T-cell (primary cell): ENCODE measurements around the gene PHYHIPL. TPM values are rescaled to one million over a fixed set of nuclear protein-coding genes. Genes with fewer than 3 reads are reported as not detected.

Experiments used
- ATAC-seq, 4 experiments: fragments of 200-7000 bp in 3 of 4; fragments of 150-1000 bp in 1 of 4; cut with Tn5 transposase; replicated peaks in 1 of 4; 1 replicate in 3 of 4; 2 replicates in 1 of 4; pipeline ENCODE4 v1.10.0; 2021; ENCODE audit warnings: moderate library complexity in 3 of 4, mild to moderate bottlenecking in 2 of 4, moderate number of reproducible peaks in 1 of 4
- CTCF ChIA-PET, 2 donors: fragments of 300-600 bp; sonication (Branson Sonifier 250); formaldehyde crosslinking; loops; one replicate each; lab custom pipeline; 2022; ENCODE audit warnings: antibody characterized with exemption in 2 of 2; lab: Charles Lee
- POLR2A ChIA-PET, 2 donors: fragments of 300-600 bp; sonication (Branson Sonifier 250); formaldehyde crosslinking; loops; one replicate each; lab custom pipeline; 2022; ENCODE audit warnings: antibody characterized with exemption in 2 of 2; lab: Charles Lee
- DNase-seq, 35 experiments: peaks; one replicate each; pipeline versions ENCODE4 v3.0.0 to v3.0.0-alpha.2; 2013 to 2023
- H3K27ac ChIP-seq: one replicate; pipeline ENCODE4 v1.5.1; 2013; ENCODE audit warnings: low read length
- H3K27me3 ChIP-seq, 2 experiments: replicated peaks in 1 of 2; 1 replicate in 1 of 2; 2 replicates in 1 of 2; pipeline versions ENCODE4 v1.6.1 to v1.7.0; 2013; ENCODE audit warnings: low read length in 1 of 2, mixed read lengths in 1 of 2; ENCODE audit not compliant: control insufficient read depth in 2 of 2, insufficient read depth in 2 of 2; ENCODE audit errors: extremely low read depth in 1 of 2
- H3K36me3 ChIP-seq, 2 donors: 1 replicate in 1 of 2; 2 replicates in 1 of 2; pipeline versions ENCODE4 v1.6.1 to v1.7.0; 2013; ENCODE audit warnings: low read length in 1 of 2; ENCODE audit not compliant: control insufficient read depth in 2 of 2, insufficient read depth in 1 of 2; ENCODE audit errors: extremely low read depth in 1 of 2
- H3K4me1 ChIP-seq, 2 experiments: 1 replicate in 1 of 2; 2 replicates in 1 of 2; pipeline versions ENCODE4 v1.6.1 to v1.7.0; 2013; ENCODE audit warnings: low read length in 2 of 2, mixed read lengths in 1 of 2; ENCODE audit not compliant: insufficient read depth in 2 of 2, control insufficient read depth in 1 of 2; ENCODE audit errors: extremely low read depth in 1 of 2
- H3K4me3 ChIP-seq, 2 donors: 1 replicate in 1 of 2; 2 replicates in 1 of 2; pipeline versions ENCODE4 v1.5.1 to v1.7.0; 2013; ENCODE audit warnings: mild to moderate bottlenecking in 2 of 2, low read length in 1 of 2, moderate library complexity in 1 of 2; ENCODE audit not compliant: control insufficient read depth in 1 of 2; ENCODE audit errors: extremely low read depth in 1 of 2
- H3K9me3 ChIP-seq: 2 replicates; pipeline ENCODE4 v1.7.0; 2013
- H3K27ac Mint-ChIP-seq, 2 donors: one replicate each; pipeline ENCODE4 v1.8.0; 2020 to 2021; ENCODE audit warnings: mild to moderate bottlenecking in 2 of 2, mixed read lengths in 2 of 2
- H3K27me3 Mint-ChIP-seq, 2 donors: one replicate each; pipeline ENCODE4 v1.8.0; 2021 to 2022; ENCODE audit warnings: mixed read lengths in 2 of 2
- H3K36me3 Mint-ChIP-seq: one replicate; pipeline ENCODE4 v1.8.0; 2021; ENCODE audit warnings: mixed read lengths
- H3K4me1 Mint-ChIP-seq, 3 donors: one replicate each; pipeline ENCODE4 v1.8.0; 2020 to 2022; ENCODE audit warnings: mixed read lengths in 3 of 3, mild to moderate bottlenecking in 1 of 3
- H3K4me3 Mint-ChIP-seq, 3 donors: one replicate each; pipeline ENCODE4 v1.8.0; 2020 to 2022; ENCODE audit warnings: mild to moderate bottlenecking in 3 of 3, mixed read lengths in 3 of 3, moderate library complexity in 3 of 3
- H3K9me3 Mint-ChIP-seq, 3 donors: one replicate each; pipeline ENCODE4 v1.8.0; 2020 to 2022; ENCODE audit warnings: mixed read lengths in 3 of 3
- WGBS: methylation state at CpG from one replicate; pipeline ENCODE4 v1.1.5; 2013; ENCODE audit warnings: missing lambda C conversion rate; ENCODE audit not compliant: insufficient coverage; 5-methylcytosine and 5-hydroxymethylcytosine counted together
- total RNA-seq, 35 experiments: library from RNA in 6 of 35; stranded (reverse) in 6 of 35; fragments of 120-200 nt in 1 of 35; gene quantifications; one replicate each; pipeline versions ENCODE4 v1.2.1 to v1.2.4 and lab custom pipeline; 2013 to 2026

Gene PHYHIPL
- total RNA-seq, 5 donors from 2014 or later (not counting 1 experiment from before 2014, with no cell fraction given), result not detected

DNA sequence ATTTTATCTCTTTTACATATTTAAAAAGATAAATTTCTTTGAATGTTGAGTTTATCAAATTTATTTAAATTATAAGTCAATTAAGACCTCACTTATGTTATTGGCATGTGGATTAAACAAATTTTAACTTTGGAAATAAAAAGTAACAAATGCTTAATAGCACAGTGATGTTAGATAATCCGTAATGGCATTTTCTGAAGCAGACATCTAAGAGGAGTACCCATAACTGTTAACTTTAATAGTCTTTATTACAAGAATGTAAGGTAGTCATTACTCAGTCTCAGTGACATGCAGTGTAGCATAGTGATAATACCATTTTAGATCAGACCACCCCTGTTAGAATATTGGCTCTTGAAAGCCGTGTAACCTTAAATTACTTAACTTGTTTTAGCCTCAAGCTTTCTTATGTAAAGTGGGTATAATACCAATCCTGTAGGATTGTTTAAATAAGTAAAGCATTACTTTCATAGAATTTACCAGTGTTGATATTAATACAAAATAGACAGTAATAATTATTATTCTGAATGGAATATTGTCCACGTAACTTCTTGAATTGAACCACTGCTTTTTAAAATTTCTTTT lies 4.3 kb downstream of the PHYHIPL start:
- WGBS, result no CpG with 5 or more reads among the region's 3 CpGs
- H3K27me3 ChIP-seq, result peaks cover 6 to 11% of the 10 kb centered on the region in 2 experiments
- H3K4me3 Mint-ChIP-seq, result no peak overlapping the region

DNA sequence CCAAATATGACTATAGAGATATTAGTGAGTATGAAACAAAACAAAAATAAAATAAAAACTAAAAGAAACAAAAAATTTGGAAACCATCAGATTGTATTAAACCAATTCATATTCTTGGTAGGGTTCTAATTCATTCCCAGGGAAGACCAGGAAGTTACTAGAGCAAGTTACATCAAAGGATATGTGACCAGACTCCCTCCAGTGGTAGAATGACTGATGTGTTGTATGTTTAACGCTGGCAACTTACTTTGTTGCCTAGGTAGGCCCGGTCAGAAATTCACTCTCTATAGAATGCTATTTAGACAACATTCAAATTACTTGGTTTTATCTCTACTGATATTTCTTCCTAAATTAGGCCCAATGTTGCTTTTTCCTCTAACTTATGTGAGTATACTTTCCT lies 5.2 kb downstream of the PHYHIPL start:
- Mint-ChIP-seq H3K27ac (no peak overlapping the region), H3K4me3 (no peak overlapping the region), H3K36me3 (no peaks in the 10 kb centered on the region), H3K4me1 (peaks cover 0 to 2% (median 2%) of the 10 kb centered on the region in 3 donors), H3K27me3 (peaks cover 5 to 8% of the 10 kb centered on the region in 2 donors), H3K9me3 (peaks cover 0 to 3% (median 2%) of the 10 kb centered on the region in 3 donors)
- ATAC-seq (no peak), DNase-seq (no peak)
- ChIA-PET POLR2A (no interaction called here), CTCF (no interaction called here)
- Histone ChIP-seq H3K36me3 (no peaks in the 10 kb centered on the region), H3K4me3 (no peak overlapping the region), H3K27ac (no peak overlapping the region), H3K27me3 (peaks cover 5 to 6% of the 10 kb centered on the region in 2 experiments), H3K9me3 (no peaks in the 10 kb centered on the region), H3K4me1 (no peaks in the 10 kb centered on the region)
- no CpG with 5 or more reads among the region's 2 CpGs for WGBS

More for the DNA sequence above, 4.3 kb downstream of the PHYHIPL start:
- Histone ChIP-seq H3K9me3 (no peaks in the 10 kb centered on the region), H3K36me3 (no peaks in the 10 kb centered on the region), H3K27ac (no peak overlapping the region), H3K4me1 (no peaks in the 10 kb centered on the region), H3K4me3 (no peak overlapping the region)
- H3K27me3 Mint-ChIP-seq, result peaks cover 8 to 12% of the 10 kb centered on the region in 2 donors
- CTCF ChIA-PET, result no interaction called here
- H3K27ac Mint-ChIP-seq, result no peak overlapping the region
- H3K9me3 Mint-ChIP-seq, result peaks cover 0 to 3% (median 2%) of the 10 kb centered on the region in 3 donors
- H3K36me3 Mint-ChIP-seq, result no peaks in the 10 kb centered on the region
- no peak for ATAC-seq
- DNase-seq, result no peak
- POLR2A ChIA-PET, result no interaction called here
- peaks cover 2 to 4% (median 4%) of the 10 kb centered on the region in 3 donors for H3K4me1 Mint-ChIP-seq

DNA sequence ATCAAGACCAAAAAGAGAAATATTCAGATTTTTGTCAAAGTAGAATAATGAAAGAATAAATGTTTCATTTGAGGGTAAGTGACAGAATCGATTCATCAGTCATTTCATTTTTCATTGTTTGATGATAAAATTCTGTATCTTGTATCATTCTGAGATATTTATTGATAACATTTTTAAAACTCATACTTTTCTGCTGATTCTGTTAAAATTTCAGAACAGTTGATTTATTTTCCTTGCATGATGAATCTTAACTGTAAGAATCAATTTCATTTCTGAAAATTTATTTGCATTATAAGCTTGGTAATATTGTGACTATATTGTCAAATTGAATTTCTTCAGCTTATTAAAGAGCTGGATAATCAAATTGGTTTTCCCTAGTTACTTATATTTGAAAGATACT lies 13.9 kb downstream of the PHYHIPL start:
- Histone ChIP-seq H3K9me3 (no peaks in the 10 kb centered on the region), H3K27me3 (no peaks in the 10 kb centered on the region), H3K4me3 (no peak overlapping the region), H3K36me3 (no peaks in the 10 kb centered on the region), H3K27ac (no peak overlapping the region), H3K4me1 (no peaks in the 10 kb centered on the region)
- DNase-seq (no peak), ATAC-seq (no peak)
- no peaks in the 10 kb centered on the region for H3K4me1 Mint-ChIP-seq
- H3K27me3 Mint-ChIP-seq, result no peaks in the 10 kb centered on the region
- CTCF ChIA-PET, result no interaction called here
- no peak overlapping the region for H3K27ac Mint-ChIP-seq
- no peak overlapping the region for H3K4me3 Mint-ChIP-seq
- no peaks in the 10 kb centered on the region for H3K36me3 Mint-ChIP-seq
- no CpG with 5 or more reads among the region's 1 CpG for WGBS
- no peaks in the 10 kb centered on the region for H3K9me3 Mint-ChIP-seq
- POLR2A ChIA-PET, result no interaction called here

DNA sequence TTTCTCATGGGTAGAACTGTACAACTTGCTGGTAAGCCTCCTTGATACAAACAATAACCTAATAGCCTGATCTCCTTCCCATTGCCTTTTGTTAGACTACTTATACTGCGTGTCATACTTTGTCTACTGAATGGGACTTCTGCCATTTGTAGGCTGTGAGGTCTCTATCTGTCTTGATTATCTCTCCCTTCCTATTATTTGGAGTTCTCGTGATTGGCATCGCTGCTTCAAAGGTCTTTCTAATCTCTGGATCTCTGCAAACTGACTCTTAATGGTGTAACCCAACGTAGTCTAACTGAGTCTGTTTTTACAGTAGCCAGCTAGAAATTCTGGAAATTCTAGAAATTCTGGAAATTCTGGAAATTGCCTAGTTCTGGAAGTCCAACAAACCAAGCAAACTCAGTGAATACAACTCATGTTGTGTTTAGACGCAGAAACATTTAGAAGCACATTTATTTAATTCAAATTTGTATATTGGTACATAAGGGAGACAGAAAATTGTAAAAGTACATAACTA lies 29.8 kb downstream of the PHYHIPL start:
- DNase-seq (no peak), ATAC-seq (no peak)
- Histone ChIP-seq H3K36me3 (no peaks in the 10 kb centered on the region), H3K4me3 (no peak overlapping the region), H3K4me1 (no peaks in the 10 kb centered on the region), H3K9me3 (no peaks in the 10 kb centered on the region), H3K27me3 (peaks cover 0 to 2% of the 10 kb centered on the region in 2 experiments), H3K27ac (no peak overlapping the region)
- H3K27ac Mint-ChIP-seq, result no peak overlapping the region
- H3K4me3 Mint-ChIP-seq, result no peak overlapping the region
- H3K36me3 Mint-ChIP-seq, result no peaks in the 10 kb centered on the region
- H3K27me3 Mint-ChIP-seq, result no peaks in the 10 kb centered on the region
- ChIA-PET CTCF (no interaction called here), POLR2A (no interaction called here)
- 40% methylated on average over 1 of the region's 5 CpGs for WGBS
- peaks cover 0 to 4% (median 3%) of the 10 kb centered on the region in 3 donors for H3K9me3 Mint-ChIP-seq
- no peaks in the 10 kb centered on the region for H3K4me1 Mint-ChIP-seq

DNA sequence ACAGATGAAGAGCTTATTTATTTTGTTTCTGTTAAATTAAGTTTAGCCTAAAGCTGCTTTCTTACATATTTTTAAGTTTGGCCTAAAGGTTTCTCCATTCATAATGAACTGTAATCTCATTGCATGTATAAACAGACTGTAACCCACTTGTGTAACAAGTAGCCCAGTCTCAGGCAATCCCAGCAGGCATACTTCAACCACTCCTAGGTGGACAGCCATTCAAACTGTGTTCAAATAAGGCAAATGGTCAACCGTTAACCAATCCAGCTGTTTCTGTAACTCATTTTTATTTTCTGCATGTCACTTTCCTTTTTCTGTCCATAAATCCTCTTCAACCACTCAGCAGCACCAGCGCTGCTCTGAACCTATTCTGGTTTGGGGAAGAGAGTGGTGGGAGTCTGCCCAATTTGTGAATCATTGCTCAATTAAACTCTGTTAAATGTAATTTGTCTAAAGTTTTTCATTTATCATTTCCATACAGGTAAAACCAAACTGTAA lies 35.9 kb downstream of the PHYHIPL start:
- Histone ChIP-seq H3K9me3 (no peaks in the 10 kb centered on the region), H3K27ac (no peak overlapping the region), H3K27me3 (peaks cover 0 to 2% of the 10 kb centered on the region in 2 experiments), H3K36me3 (no peaks in the 10 kb centered on the region), H3K4me3 (no peak overlapping the region), H3K4me1 (no peaks in the 10 kb centered on the region)
- Mint-ChIP-seq H3K9me3 (peaks cover 0 to 4% (median 0%) of the 10 kb centered on the region in 3 donors), H3K27me3 (no peaks in the 10 kb centered on the region), H3K4me3 (no peak overlapping the region), H3K4me1 (no peaks in the 10 kb centered on the region), H3K36me3 (no peaks in the 10 kb centered on the region), H3K27ac (no peak overlapping the region)
- ChIA-PET POLR2A (no interaction called here), CTCF (no interaction called here)
- ATAC-seq (no peak), DNase-seq (no peak)
- WGBS, result no CpG with 5 or more reads among the region's 2 CpGs

DNA sequence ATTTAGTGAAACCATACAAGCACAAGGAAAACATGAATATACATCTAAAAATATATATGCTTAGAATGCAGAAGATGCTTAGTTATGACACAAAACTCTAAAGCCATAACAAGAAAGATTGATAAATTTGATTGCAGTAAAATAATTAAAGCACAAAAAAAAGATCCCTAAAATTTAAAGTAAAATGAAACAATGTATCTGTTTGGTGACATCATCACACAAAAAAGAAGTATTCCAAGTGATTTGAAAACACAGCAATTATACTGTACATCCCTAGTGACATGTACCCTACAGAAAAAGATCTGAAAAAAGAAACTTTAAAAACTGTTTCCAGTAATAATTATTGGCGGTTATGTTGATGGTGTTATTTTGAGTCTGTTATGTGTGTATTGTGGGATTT lies 37.7 kb downstream of the PHYHIPL start:
- no peak for DNase-seq
- no peaks in the 10 kb centered on the region for H3K27me3 Mint-ChIP-seq
- Histone ChIP-seq H3K27ac (no peak overlapping the region), H3K4me1 (no peaks in the 10 kb centered on the region), H3K27me3 (no peaks in the 10 kb centered on the region), H3K36me3 (no peaks in the 10 kb centered on the region), H3K9me3 (no peaks in the 10 kb centered on the region), H3K4me3 (no peak overlapping the region)
- H3K4me3 Mint-ChIP-seq, result no peak overlapping the region
- no CpG with 5 or more reads among the region's 1 CpG for WGBS
- H3K36me3 Mint-ChIP-seq, result no peaks in the 10 kb centered on the region
- ChIA-PET POLR2A (no interaction called here), CTCF (no interaction called here)
- H3K4me1 Mint-ChIP-seq, result no peaks in the 10 kb centered on the region
- no peaks in the 10 kb centered on the region for H3K9me3 Mint-ChIP-seq
- H3K27ac Mint-ChIP-seq, result no peak overlapping the region
- ATAC-seq, result no peak
